GM12891 (cell line): ENCODE results near the gene FBXL7.

ENCODE experiments used
- PAX5 ChIP-seq: IDR thresholded peaks from 2 replicates; pipeline ENCODE4 v1.6.1; 2011; ENCODE audit warnings: low read length, moderate library complexity, mild to moderate bottlenecking; ENCODE audit not compliant: insufficient read depth, severe bottlenecking
- POLR2A ChIP-seq: IDR thresholded peaks from 2 replicates; pipeline ENCODE4 v1.6.1; 2011; ENCODE audit warnings: low read depth, low read length, control low read depth
- TAF1 ChIP-seq: IDR thresholded peaks from 2 replicates; pipeline ENCODE4 v1.6.1; 2011; ENCODE audit warnings: low read depth, low read length, control low read depth

DNA sequence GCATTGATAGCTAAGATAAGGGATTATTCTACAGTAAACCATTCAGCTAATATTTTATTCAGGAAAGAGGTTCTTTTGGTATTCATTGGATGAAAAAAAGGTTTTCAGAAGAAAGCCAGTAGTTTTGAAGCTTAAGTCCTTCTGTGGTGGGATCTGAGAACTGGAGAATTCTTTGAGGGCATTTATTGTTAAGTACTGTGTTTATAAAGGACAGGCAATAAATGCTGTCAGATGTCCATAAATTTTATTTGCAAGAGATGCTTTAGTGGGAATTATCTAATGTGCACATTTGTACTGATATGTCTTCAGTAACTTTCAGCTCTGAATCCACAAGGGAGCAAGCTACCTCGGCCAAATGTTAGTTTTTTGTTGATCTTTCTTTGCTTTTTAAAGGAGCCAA lies 358.3 kb downstream of the FBXL7 start:
- TF ChIP-seq POLR2A (no peak), TAF1 (no peak), PAX5 (no peak)
